Esophagus squamous epithelium (tissue), 5 donors: ENCODE results near the gene HLX. TPM values are rescaled to one million over a fixed set of nuclear protein-coding genes. Genes with fewer than 3 reads are reported as not detected.

Source experiments
- DNase-seq: peaks from one replicate; lab custom pipeline; 2025; lab: John Stamatoyannopoulos, UW
- H3K27ac ChIP-seq, 4 donors: fragments of 200-600 bp; sonication (generic); one replicate each; pipeline ENCODE4 v1.5.1; 2016 to 2019; ENCODE audit warnings: mild to moderate bottlenecking in 1 of 4
- H3K27me3 ChIP-seq, 4 donors: fragments of 200-600 bp; sonication (generic); 1 replicate in 3 of 4; 2 replicates in 1 of 4; pipeline versions ENCODE4 v1.5.1 to v1.6.0; 2017 to 2021; ENCODE audit warnings: antibody characterized with exemption in 1 of 4
- H3K36me3 ChIP-seq, 3 donors: fragments of 200-600 bp; sonication (generic); one replicate each; pipeline ENCODE4 v1.5.1; 2016 to 2019
- H3K4me1 ChIP-seq, 3 donors: fragments of 200-600 bp; sonication (generic); one replicate each; pipeline ENCODE4 v1.5.1; 2017 to 2019
- H3K4me3 ChIP-seq, 4 donors: fragments of 200-600 bp; sonication (generic); 1 replicate in 3 of 4; 2 replicates in 1 of 4; pipeline ENCODE4 v1.5.1; 2016 to 2019; ENCODE audit warnings: mild to moderate bottlenecking in 2 of 4, moderate library complexity in 1 of 4
- H3K9me3 ChIP-seq, 3 donors: fragments of 200-600 bp; sonication (generic); one replicate each; pipeline ENCODE4 v1.5.1; 2016 to 2019
- CTCF ChIP-seq, 6 experiments: fragments of 450-650 bp in 4 of 6; fragments of 200-600 bp in 2 of 6; sonication (generic) in 2 of 6; IDR thresholded peaks; one replicate each; pipeline ENCODE4 v1.5.1; 2016 to 2019; ENCODE audit warnings: antibody characterized with exemption in 6 of 6, mild to moderate bottlenecking in 4 of 6, moderate library complexity in 4 of 6
- POLR2A ChIP-seq, 4 donors: fragments of 450-650 bp; IDR thresholded peaks; one replicate each; pipeline ENCODE4 v1.6.1; 2017; ENCODE audit warnings: antibody characterized with exemption in 4 of 4, mild to moderate bottlenecking in 4 of 4, moderate library complexity in 3 of 4
- WGBS, 2 donors: methylation state at CpG; one replicate each; pipeline ENCODE4 v1.1.5; 2018; 5-methylcytosine and 5-hydroxymethylcytosine counted together
- intact Hi-C: fragments of 100-400 bp; cut with DNase I; formaldehyde crosslinking; loops from one replicate; pipeline ENCODE4 v1.15.0; 2022
- total RNA-seq, 4 donors: library from RNA; depleted of rRNA; stranded (reverse); fragments of >200 nt; gene quantifications; one replicate each; pipeline ENCODE4 v1.1.0, GENCODE V29; 2016
- donor health status: DM: yes; HTN: yes; CAD: no.

Gene HLX
- total RNA-seq, 4 donors from 2014 or later = 0.23 to 7.2 (median 0.97) TPM

GRCh38 chr1:220904876-220905275 is 25.6 kb downstream of the HLX start:
- Histone ChIP-seq H3K36me3 (no peaks in the 10 kb centered on the region), H3K27ac (no peak overlapping the region), H3K4me3 (no peak overlapping the region), H3K4me1 (no peaks in the 10 kb centered on the region), H3K27me3 (peaks cover 0 to 11% (median 0%) of the 10 kb centered on the region in 4 donors), H3K9me3 (no peaks in the 10 kb centered on the region)
- TF ChIP-seq CTCF (IDR thresholded peaks at IDR 0.05) (no peak), POLR2A (IDR thresholded peaks at IDR 0.05) (no peak)
- no peak for DNase-seq
- intact Hi-C loops = no loop called here
- 81 to 88% methylated on average over 3 of the region's 3 CpGs for WGBS, 2 donors

- H3K4me3 ChIP-seq = no peak overlapping the region
- H3K4me1 ChIP-seq = no peaks in the 10 kb centered on the region
- no peak for TF ChIP-seq CTCF (IDR thresholded peaks at IDR 0.05)
- no peak for TF ChIP-seq POLR2A (IDR thresholded peaks at IDR 0.05)
- H3K9me3 ChIP-seq = no peaks in the 10 kb centered on the region
- H3K27me3 ChIP-seq = peaks cover 0 to 7% (median 0%) of the 10 kb centered on the region in 4 donors
- no peak overlapping the region for H3K27ac ChIP-seq
- no peak for DNase-seq
- no peaks in the 10 kb centered on the region for H3K36me3 ChIP-seq
- intact Hi-C loops = no loop called here
- WGBS, 2 donors = 45 to 56% methylated on average over 5 of the region's 5 CpGs
Measured at GRCh38 chr1:220905650-220906560, 26.7 kb downstream of the HLX start.

GRCh38 chr1:220906561-220907334 is 27.5 kb downstream of the HLX start:
- DNase-seq = no peak
- Histone ChIP-seq H3K36me3 (no peaks in the 10 kb centered on the region), H3K27me3 (peaks cover 0 to 7% (median 0%) of the 10 kb centered on the region in 4 donors), H3K9me3 (no peaks in the 10 kb centered on the region), H3K4me1 (no peaks in the 10 kb centered on the region), H3K27ac (no peak overlapping the region), H3K4me3 (no peak overlapping the region)
- TF ChIP-seq POLR2A (IDR thresholded peaks at IDR 0.05) (no peak), CTCF (IDR thresholded peaks at IDR 0.05) (no peak)
- intact Hi-C loops = no loop called here
- 59% methylated on average over 2 of the region's 2 CpGs for WGBS, 2 donors

GRCh38 chr1:220908757-220909156 is 29.5 kb downstream of the HLX start:
- no peaks in the 10 kb centered on the region for H3K4me1 ChIP-seq
- H3K27me3 ChIP-seq = peaks cover 0 to 4% (median 0%) of the 10 kb centered on the region in 4 donors
- no peaks in the 10 kb centered on the region for H3K36me3 ChIP-seq
- H3K27ac ChIP-seq = no peak overlapping the region
- H3K9me3 ChIP-seq = no peaks in the 10 kb centered on the region
- no peak for DNase-seq
- intact Hi-C loops = no loop called here
- TF ChIP-seq CTCF (IDR thresholded peaks at IDR 0.05) (peak in 4 of 6 experiments; percentile 10 to 25 (median 14)), POLR2A (IDR thresholded peaks at IDR 0.05) (no peak)
- 34 to 49% methylated on average over 2 of the region's 2 CpGs for WGBS, 2 donors
- H3K4me3 ChIP-seq = no peak overlapping the region

- no peaks in the 10 kb centered on the region for H3K4me1 ChIP-seq
- no peak overlapping the region for H3K4me3 ChIP-seq
- no peaks in the 10 kb centered on the region for H3K9me3 ChIP-seq
- TF ChIP-seq CTCF (IDR thresholded peaks at IDR 0.05) (no peak), POLR2A (IDR thresholded peaks at IDR 0.05) (no peak)
- intact Hi-C loops = no loop called here
- H3K27me3 ChIP-seq = peaks cover 0 to 10% (median 0%) of the 10 kb centered on the region in 4 donors
- DNase-seq = no peak
- WGBS, 2 donors = 65 to 97% methylated on average over 2 to 5 of the region's 5 CpGs
- no peak overlapping the region for H3K27ac ChIP-seq
- no peaks in the 10 kb centered on the region for H3K36me3 ChIP-seq
Measured at GRCh38 chr1:220910021-220910420, 30.8 kb downstream of the HLX start.
